ENCODE measurements around the gene C17orf67.

DNA sequence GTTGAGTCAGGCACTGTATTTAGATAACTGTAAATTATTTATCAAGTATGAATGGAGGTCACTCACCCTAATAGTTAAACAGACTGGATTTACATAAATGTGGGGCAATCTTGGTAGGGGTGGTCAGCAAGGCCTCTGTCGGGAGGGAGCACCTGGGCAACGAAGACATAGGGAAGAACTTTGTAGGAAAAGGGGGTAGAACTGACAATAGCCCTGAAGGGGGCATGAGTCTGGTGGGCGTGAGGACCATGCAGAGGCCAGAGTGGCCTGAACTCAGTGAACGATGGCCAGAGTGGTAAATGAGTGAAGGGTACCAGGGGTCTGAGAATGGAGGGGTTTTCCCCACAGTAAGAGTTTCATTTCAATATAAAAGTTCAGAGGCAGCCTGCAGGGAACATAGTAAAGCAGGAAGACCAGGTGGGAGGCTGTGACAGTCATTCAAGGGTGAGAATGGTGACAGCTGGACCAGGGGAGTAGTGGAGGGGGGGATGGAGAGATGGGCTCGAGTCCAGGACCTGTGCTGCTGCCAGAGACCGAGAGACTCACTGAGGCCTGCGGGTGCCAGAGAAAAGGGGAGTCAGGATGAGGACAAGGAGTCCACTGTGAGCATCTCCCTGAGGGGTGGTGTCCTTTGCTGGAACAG lies 2.9 kb downstream of the C17orf67 start:
- TF ChIP-seq, protein P1, sequence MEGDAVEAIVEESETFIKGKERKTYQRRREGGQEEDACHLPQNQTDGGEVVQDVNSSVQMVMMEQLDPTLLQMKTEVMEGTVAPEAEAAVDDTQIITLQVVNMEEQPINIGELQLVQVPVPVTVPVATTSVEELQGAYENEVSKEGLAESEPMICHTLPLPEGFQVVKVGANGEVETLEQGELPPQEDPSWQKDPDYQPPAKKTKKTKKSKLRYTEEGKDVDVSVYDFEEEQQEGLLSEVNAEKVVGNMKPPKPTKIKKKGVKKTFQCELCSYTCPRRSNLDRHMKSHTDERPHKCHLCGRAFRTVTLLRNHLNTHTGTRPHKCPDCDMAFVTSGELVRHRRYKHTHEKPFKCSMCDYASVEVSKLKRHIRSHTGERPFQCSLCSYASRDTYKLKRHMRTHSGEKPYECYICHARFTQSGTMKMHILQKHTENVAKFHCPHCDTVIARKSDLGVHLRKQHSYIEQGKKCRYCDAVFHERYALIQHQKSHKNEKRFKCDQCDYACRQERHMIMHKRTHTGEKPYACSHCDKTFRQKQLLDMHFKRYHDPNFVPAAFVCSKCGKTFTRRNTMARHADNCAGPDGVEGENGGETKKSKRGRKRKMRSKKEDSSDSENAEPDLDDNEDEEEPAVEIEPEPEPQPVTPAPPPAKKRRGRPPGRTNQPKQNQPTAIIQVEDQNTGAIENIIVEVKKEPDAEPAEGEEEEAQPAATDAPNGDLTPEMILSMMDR (IDR thresholded peaks at IDR 0.05) = no peak
- TF ChIP-seq POLR2AphosphoS5 (IDR thresholded peaks at IDR 0.05) (no peak), EP300 (IDR thresholded peaks at IDR 0.05) (no peak)
